Fibroblast of pulmonary artery (primary cell): ENCODE measurements around the gene MUTYH.

Experiments
- DNase-seq: peaks from one replicate; pipeline ENCODE4 v3.0.0-alpha.2; 2010; ENCODE audit warnings: low read depth
- H3K4me3 ChIP-seq: replicated peaks from 2 replicates; pipeline ENCODE4 v1.5.1; 2011; ENCODE audit warnings: low read depth, mild to moderate bottlenecking, control low read depth, low read length, moderate library complexity
- CTCF ChIP-seq: IDR thresholded peaks from 2 replicates; pipeline ENCODE4 v1.5.1; 2011; ENCODE audit warnings: mild to moderate bottlenecking, control low read depth, low read length, inconsistent platforms; ENCODE audit errors: missing control alignments

Gene MUTYH

GRCh38 chr1:45304311-45305081 lies 35.7 kb downstream of the MUTYH start:
- no peak for DNase-seq
- TF ChIP-seq CTCF = no peak
- H3K4me3 ChIP-seq = peak overlapping the region; percentile 74

- TF ChIP-seq CTCF = peak; percentile 46
- H3K4me3 ChIP-seq = peak overlapping the region; percentile 74
- DNase-seq = peak; percentile 98
These were observed 36.5 kb downstream of the MUTYH start for GRCh38 chr1:45303520-45304310.

- no peak for TF ChIP-seq CTCF
- DNase-seq = no peak
- H3K4me3 ChIP-seq = peak overlapping the region; percentile 63
These were observed 37.6 kb downstream of the MUTYH start for GRCh38 chr1:45302505-45303150.

GRCh38 chr1:45300669-45300997 lies 39.6 kb downstream of the MUTYH start:
- no peak overlapping the region for H3K4me3 ChIP-seq
- DNase-seq = no peak
- no peak for TF ChIP-seq CTCF

GRCh38 chr1:45299981-45300668 lies 40.1 kb downstream of the MUTYH start:
- H3K4me3 ChIP-seq = no peak overlapping the region
- peak; percentile 85 for TF ChIP-seq CTCF
- DNase-seq = peak; percentile 91

- DNase-seq = no peak
- H3K4me3 ChIP-seq = no peak overlapping the region
- no peak for TF ChIP-seq CTCF
These were observed 40.9 kb downstream of the MUTYH start for GRCh38 chr1:45299296-45299695.
